D341Med (cell line): Measurements from ENCODE around the gene UBE2J1.

Experiments
- DNase-seq: peaks from one replicate; pipeline ENCODE4 v3.0.0; 2012; ENCODE audit warnings: low spot score

UBE2J1 gene

DNA sequence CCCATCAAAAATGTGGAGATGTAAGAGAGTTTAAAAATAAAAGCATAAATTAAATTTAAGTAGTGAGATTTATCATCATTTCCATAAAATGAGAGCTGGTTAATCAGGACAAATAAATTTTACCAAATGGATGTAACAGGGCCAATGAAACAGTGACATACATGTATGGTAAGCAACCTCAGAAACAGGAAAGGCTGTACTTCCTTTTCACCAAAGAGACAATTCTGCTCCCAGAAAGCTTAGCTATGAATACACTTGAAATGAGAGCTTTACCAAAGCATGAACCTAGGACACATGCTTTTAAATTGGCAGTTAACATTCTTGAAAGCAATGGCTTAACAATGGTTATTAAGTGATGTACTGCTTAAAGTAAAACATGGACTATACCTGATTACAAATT is 12.1 kb upstream of the UBE2J1 start:
- no peak for DNase-seq

GRCh38 chr6:89361171-89361570 is 8.6 kb upstream of the UBE2J1 start:
- DNase-seq = no peak

- DNase-seq = no peak
Observed at GRCh38 chr6:89360415-89360999, 8.0 kb upstream of the UBE2J1 start.

DNA sequence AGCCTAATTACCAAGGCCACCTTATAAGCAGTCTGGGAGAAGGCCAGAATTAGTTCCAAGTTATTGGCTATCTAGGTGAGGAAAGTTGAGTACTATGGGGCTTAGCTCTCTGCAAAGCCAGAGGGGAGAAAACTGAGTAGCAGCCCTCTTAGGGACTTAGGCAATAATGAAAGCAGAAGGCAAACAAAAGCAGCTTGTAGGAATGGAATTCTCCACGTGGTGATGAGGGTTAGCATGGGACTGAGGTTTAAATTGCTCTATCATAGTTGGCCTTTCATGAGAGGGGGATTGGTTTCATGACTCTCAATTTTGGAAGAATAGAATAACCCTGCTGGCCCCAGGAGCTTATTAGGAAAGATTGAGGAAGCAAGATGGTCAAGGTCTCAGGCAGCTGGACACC is 7.0 kb upstream of the UBE2J1 start:
- DNase-seq = no peak

DNA sequence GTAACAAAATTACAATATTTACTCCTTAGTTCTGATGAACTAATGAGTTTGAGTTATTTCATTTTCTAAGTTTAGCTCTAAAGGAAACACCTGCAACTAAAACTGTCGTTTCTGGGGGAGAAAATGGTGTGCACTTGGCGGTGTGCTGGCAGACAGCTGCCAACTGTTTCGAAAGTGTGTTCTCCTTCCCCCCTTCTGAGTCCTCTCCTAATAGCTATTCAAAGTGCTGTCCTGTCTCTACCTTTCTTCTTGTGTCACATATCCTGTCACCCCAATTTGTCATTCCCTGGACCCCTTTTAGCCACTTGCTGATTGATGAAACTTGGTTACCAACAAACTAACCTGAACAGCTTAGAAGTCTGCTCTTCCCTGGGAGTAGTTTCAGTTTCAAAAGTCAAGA is 4.9 kb upstream of the UBE2J1 start:
- DNase-seq = no peak

- DNase-seq = no peak
Observed at GRCh38 chr6:89356642-89357170, 4.2 kb upstream of the UBE2J1 start.

- no peak for DNase-seq
Observed at GRCh38 chr6:89355511-89356194, 3.1 kb upstream of the UBE2J1 start.

- peak; percentile 36 for DNase-seq
Observed at GRCh38 chr6:89353702-89354392, 1.3 kb upstream of the UBE2J1 start.

- DNase-seq = no peak
Observed at GRCh38 chr6:89353118-89353556, 615 bp upstream of the UBE2J1 start.

DNA sequence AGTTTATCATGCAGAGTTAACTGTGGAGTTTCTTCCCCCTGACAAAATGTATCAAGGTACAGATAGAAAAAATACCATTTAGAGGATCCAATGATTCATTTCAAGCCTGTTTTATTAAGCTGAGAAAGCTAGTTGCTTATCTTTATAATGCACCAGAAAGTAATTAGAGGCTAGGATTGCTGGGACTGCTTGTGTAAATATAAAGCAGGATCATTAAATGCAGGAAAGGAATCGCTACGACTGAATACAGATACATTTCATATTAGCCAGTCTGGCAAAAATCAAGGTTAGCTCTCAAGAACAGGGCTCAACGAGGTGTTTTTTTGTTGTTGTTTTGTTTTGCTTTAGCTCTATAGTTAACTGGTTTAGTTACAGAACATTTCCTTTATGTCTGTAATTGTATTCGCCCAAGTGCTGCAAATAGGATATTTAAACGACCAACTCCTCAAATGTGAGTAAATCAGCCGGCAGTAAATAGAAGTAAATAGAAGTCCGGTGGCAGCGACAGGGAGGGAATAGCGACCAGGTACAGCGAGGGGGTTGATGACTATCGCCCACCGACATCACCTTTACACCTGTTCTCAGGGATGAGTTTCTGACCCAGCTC is 748 bp downstream of the UBE2J1 start:
- DNase-seq = no peak

DNA sequence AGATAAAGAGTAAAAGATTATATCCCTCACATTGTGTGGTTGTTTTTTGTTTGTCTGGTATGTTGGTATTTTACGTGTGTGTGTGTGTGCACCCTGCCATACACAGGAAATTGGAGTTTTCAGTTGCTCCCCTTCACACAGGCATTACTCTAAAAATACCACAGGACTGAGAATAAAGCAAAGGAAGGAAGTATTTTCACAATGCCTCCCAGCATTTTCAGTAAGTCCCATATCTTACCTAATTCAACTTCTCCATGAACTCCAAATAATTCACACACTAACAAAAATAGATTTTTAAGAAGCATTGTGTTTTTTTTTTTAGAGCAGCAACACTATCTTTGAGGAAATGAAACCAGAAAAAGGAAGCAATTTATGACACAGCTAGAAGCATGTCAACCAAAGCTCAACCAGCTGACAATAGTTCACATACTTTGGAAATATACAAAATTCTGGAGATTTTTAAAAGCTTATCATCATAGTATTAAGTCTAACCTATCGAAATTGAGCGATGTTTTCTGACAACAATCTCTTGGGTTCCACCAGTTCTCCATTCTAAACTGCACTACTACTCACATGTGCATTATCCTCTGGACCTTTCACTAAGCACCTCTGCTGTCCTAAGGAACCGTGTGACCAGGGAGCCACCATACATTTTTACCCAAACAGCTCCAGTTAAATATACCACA is 2.1 kb downstream of the UBE2J1 start:
- DNase-seq = no peak

DNA sequence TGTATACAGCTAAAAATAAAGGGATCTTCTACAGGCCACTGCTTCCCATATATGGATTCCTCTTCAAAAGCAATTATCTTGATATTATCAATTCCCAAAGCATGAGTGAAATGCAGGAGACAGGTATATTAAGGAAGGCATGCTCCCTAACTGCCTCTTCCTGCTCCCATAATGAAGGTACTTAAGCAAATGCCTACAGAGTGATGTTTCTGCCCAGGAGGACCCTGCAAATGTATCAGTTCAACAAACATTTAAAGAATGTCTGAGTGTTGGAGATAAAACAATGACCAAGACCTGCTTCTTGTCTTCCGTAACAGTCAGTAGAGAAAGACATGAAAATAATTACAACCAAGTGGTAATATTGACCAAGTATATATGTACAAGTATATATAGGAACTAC is 4.2 kb downstream of the UBE2J1 start:
- no peak for DNase-seq

DNA sequence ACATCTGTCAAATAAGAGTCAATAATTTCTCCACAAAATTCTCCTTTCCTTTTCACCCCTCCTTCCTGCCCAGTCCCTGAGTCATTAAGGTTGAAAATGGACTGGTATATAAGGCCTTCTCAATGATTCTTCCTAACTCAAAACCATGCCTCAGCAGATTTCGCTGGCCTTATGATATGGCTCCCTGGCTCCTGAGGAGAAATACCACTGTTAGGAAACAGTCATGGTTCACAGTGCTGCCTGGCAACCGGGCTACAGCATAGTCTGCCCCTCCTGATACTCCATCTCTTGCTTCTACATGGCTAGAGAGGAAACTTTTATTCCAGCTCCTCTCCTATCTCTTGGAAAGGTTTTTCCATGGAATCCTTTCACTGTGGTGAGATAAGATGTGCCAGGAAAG is 4.7 kb downstream of the UBE2J1 start:
- no peak for DNase-seq

- DNase-seq = no peak
Observed at GRCh38 chr6:89346433-89346832, 6.1 kb downstream of the UBE2J1 start.

DNA sequence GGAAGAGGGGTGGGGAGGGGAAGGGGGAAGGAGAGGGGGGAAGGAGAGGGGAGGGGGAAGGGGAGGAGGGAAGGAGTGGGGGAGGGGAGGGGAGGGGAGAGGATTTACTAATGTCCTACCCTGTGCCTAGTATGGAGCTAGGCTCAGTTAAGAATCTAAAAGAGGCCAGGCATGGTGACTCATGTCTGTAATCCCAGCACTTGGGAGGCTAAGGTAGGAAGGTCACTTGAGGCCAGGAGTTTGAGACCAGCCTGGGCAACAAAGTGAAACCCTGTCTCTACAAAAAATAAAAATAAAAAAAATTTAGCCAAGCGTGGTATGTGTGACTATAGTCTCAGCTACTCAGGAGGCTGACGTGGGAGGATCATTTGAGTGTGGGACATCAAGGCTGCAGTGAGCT is 13.0 kb downstream of the UBE2J1 start:
- DNase-seq = no peak

GRCh38 chr6:89335164-89335563 is 17.4 kb downstream of the UBE2J1 start:
- no peak for DNase-seq

DNA sequence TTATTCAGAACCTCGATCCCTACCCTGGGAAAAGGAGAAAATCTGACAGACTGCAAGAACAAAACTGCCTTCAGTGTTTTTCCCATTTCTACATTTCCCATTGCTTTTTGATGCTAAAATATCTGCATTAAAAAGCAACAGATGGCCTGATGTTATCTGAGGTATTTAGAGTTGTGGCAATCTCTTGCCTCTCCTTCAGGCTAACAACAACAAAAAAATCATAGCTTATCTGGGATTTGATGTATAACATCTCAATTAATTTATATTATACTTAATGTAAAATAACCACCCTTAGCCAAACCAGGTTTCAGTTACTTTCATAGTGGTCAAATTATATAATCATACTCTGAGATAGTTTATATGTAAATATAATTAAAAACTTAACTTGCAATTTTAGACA is 21.6 kb downstream of the UBE2J1 start:
- no peak for DNase-seq

DNA sequence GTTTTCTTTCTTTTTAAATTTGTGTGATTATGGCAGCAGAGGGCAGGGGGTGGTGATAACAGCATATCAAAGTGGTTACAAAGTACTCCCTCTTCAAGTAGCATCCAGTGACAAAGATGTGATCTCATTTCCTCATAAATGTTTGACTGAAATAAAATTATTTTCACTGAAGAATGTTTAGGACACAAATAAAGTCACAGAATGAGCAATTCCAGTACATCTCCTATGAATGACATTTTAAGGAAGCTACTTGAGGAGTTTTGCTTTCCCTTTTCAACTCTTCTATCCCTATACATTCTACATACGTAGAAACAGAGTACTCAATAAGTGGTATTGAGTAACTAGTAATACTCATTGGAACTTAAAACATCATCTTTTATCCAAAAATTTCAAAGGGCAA is 23.5 kb downstream of the UBE2J1 start:
- no peak for DNase-seq

- no peak for DNase-seq
Observed at GRCh38 chr6:89324304-89324703, 28.2 kb downstream of the UBE2J1 start.

DNA sequence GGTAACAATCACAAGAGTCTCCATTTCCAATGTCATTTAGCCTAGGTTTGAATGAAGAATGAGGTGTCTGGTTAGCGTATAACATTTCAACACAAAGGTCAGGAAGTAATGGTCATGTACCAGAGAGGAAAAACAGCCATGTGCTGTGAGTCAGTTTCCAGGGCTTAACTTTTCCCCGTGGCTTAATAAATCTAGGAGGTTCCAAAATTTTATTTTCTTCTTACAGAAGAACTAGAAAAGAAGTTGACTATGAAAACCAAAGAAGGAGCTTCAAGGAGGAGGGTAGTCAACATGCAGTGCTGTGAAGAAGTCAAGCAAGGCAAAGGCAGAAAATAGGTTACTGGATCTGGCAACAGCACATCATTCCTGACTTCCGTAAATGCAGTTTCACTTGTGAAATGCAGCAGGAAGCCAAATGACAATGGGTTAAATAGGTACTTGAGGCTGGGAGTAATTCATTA is 29.0 kb downstream of the UBE2J1 start:
- no peak for DNase-seq

DNA sequence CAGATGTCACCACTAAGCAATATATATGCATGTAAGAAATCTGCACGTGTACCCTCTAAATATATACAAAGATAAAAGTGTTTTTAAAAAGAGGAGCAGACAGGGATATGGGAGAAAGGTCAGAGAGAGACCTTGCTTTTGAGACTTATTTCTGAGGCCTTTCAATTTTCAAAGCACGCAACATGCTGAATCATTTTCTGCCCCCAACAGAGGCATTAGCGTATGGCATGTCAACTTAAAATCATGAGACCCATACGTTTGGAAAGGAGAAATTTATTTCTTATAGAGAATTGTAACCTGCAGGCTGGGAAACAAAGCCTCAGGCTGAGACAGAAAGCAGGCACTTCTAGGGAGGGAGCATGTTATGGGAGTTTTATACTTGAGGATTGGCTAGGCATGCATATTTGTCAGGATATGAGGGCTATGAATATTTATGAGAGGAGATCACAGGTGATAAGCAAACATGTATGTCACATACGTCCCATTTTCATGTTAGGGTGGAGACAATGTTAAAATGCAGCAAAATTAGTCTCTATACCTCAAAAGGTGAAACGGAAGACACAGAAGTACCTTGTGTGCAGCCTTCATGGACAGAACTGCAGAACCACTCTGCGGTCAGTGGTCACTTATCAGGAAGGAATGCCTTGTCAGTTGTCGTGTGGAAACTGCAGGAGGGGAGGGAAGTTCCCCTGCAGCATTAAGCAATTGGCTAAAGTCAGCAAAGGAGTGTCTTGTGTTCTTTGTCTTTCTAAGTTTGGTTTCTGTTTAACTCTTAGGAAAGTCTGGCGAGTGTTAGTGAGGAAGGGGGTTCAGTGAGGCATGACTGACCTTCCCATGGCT is 31.2 kb downstream of the UBE2J1 start:
- DNase-seq = no peak
